Suppressor macrophage (primary cell): ENCODE results near the gene SFXN5.
A peak's percentile ranks its signal among the peaks of the same experiment; 100 is the strongest.

Experiments
- DNase-seq, 4 experiments: peaks; one replicate each; pipeline ENCODE4 v3.0.0-alpha.2; 2020 to 2022

SFXN5 gene

DNA sequence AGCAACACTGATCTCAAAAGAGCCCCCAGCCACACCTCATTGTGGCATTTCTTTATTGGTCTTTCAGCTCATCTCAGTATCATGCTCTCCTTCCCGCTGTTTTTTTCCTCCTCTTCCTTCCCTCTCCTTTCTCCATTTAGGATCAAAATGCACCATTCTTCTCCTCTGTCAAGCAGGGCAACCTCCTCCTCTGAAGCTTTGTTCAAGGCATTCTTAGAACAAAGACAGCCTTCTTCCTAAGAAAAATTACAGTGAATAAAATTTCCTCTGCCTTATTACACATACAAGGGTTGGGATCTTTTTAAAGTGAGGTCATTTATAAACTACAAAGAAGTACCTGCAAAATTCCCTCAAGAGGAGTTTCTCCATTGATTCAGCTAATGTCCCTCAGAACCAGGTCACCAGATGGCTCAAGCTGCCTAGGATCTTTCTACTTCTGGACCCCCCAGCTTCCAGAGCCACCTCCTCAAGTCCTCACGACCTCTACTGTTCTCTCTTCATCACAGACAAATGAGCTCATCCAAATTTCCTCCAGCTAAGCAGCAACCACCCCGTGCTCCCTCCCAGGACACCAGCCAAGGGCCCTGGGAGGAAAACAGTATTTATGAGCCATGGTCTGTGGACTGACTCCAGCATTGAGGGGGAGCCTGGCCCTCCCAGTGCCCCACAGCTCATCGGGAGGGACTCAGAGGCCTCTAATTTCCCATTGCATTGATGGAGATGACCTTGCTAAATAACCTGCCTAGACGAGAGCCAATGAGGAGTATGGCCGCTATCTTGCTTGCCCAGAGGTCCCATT is 18.0 kb downstream of the SFXN5 start:
- no peak for DNase-seq

DNA sequence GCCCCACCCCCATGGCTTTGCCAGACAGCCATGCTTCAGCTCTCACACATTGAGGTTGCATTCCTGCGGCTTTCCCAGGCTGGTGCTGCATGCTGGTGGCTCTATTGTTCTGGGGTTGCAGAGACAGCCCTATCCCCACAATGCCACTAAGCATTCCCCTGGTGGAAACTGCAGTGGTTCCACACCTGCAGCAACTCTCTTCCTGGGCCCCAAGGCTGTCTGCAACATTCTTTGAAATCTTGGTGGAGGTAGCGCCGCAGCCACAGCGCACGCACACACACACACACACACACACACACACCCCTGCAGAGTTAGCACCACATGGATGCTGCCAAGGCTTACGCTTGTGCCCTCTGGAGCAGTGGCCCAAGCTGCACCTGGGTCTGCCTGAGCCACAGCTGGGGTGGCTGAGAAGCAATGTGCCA is 21.4 kb downstream of the SFXN5 start:
- DNase-seq: no peak

DNA sequence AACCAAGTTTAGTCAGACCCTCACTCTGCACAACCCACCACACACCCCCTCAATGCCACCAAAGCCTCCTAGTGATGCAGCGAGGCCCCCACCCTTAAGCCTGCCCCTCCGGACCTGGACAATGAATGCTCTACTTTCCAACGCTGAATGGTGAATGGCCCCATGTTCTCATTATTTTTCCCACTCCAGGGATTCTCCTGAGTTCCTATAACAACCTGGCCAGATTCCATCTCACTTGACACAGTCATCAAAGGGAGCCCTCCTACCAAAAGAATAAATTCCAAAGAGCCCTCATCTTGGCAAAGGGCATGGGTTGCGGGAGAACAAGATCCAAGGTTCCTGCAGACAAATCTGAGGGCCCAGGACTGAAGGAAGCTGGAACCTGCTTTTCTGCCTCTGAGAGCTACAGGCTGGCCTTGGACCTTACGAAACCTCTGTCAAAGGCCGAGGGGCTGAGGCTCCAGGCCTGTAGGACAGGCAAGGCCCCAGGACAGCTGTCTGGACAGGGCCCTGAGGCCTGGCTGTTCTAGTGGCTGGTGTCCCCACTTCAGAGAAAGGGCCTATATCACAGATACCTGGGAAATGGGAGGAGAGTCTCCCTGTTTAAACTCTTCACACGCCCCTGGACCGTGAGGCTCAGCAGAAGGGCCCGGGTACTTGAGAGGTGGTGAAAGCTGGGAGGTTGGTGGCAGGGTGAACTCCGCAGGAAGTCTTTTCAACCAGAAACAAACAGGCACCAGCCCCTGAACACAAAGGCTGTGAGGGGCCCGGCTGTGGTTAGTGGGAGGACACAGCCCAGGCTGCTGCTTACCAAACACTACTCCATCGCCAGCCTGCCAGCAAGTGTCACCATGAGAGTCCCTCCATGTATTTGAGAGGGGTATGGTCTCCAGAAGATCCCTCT is 27.3 kb downstream of the SFXN5 start:
- no peak for DNase-seq

DNA sequence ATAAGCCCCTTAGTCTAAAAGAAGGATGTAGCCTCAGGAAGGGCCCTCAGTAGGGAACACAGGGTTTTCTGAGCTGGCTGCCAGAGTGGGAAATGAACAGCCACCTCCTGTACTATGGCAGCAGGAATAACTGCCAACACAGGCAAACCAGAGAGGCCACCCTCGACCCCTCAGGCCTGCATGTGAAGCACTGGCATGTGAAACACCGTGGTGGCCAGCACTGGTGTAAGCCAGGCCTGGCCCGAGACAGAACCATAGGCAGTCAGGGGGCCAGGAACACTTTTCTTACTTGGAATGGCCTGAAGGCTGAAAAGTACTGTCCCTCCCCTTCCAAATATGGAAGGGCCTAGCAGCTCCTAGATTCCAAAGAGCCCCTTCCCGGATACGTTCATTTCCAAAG is 28.2 kb downstream of the SFXN5 start:
- DNase-seq: no peak

DNA sequence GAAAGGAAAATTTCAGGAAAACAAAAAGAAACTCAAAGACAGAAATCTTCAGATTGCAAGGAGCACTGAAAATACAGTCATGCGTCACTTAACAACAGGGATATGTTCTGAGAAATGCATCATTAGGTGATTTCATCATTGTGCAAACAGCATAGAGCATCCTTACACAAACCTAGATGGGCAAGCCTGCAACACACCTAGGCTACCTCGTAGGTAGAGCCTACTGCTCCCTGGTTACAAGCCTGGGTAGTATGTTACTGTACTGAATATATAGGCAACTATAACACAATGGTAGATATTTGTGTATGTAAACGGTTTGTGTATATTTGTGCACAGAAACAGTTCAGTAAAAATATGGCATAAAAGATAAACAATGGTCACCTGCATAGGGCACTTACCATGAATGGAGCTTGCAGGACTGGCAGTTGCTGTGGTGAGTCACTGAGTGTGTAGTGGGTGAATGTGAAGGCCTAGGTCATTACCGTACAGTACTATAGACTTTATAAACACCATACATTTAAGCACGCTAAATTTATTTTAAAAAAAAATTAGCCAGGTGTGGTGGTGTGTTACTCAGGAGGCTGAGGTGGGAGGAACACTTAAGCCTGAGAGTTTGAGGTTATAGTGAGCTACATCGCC is 33.4 kb downstream of the SFXN5 start:
- DNase-seq: no peak

DNA sequence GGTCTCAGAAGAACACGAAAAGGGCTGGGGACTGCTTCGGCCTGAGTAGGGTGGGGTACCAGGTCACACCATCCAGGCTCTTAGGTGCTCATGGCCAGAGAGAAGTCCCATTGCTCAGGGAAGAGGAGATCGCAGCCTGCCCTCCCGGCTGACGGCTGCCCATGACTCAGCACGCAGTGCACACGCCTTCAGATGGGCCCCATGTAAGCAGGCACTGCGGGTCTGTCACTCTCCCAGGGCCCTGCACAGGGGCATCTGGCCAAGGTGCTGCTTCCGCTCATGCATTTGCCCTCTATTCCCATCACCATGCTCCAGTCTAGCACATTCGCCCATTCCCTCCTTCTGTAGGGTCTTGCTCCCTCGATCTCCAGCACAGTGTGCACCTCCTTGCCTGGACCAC is 34.7 kb downstream of the SFXN5 start:
- DNase-seq: no peak

DNA sequence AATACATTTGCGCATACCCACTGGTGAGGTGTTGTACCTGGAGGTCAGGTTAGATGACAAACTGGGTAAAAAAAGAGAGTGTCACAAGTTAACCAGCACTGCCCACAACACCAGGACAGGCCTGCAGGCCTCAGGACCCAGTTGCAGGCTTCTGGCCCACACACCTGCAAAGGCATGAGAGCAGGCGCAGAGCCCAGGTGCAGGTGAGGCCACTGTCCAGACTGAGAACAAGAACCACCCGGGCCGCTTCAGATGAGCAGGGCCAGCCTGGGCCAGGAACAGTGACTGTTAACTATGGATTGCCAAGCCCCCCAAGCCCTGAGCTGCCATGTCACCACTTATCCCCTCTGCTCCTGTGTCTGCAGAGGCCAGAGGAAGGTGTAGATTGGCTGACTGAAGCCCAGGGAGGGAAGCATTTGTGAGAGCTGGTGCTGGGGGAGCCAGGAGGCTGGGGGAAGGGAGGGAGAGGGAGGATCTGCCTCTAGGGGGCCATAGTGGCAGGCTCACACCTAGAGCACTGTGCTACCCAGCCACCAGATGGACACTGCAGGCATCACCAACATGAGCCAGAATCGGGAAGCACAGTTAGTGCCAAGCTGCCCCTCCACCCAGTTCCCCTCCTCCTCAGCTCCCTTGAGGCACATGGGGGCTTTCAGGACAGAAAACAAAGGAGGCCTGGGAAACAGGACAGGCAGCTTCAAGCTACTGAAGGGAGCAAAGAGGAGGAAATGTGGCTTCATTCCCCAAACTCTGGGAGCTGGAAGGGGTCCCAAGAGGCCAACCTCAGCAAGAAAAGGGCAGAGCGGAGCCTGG is 35.4 kb downstream of the SFXN5 start:
- no peak for DNase-seq

DNA sequence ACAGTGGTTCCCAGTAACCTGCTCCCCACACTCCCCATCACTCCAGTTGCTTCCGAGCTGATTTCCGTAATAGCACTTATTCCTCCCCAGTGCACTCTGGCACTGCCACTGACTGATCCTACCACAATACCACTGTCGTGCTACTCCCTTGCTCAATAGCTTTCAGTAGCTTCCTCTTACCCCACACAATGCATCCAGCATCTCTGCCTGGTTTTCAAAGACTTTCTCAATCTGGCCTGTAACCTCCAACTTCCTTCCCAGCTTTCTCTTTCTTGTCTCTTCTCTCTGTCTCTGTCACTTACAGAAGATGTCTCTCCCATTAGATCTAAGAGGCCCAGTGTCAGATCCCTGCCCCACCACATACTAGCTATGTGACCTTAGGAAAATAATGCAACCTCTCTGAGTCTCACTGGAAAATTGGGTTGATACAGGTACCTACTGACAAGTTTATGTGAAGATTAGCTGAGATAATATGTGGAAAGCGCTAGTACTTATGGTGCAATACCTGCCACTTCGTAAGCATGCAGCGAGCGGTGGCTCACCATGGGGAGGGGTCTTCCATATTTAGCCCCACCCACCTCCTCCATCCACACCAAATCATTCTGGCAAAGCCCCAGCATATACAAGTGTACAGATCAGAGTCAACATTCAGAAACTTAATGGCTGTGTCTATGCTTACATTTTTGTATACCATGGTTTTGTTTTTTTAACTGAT is 36.7 kb downstream of the SFXN5 start:
- peak; percentile 79 to 94 (median 88) for DNase-seq

DNA sequence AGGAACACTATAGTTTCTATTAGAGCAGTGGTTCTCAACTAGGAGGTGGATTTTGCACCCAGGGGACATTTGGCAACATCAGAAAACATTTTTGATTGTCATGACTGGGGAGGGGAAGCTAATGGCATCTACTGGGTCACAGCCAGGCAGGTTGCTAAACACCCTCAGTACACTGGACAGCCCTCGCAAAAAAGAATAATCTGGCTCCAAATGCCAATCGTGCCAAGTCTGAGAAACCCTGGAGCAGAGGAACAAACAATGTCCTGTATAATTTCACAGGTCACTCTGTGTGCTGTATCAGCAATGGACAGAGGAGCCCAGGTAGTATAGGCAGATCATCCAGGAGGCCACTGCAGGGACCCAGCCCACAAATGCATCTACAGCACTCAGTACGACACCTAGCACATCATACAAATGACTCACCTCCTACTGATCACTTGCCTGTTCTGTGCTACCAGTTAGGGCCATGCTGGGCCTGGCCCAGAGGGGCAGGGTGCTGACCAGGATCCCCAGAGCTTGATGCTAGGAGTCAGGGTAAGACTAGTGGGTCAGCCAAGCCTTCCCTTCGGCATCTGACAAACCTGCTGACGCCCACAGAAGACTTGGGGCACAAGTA is 37.6 kb downstream of the SFXN5 start:
- peak in 3 of 4 experiments; percentile 24 to 27 (median 26) for DNase-seq

DNA sequence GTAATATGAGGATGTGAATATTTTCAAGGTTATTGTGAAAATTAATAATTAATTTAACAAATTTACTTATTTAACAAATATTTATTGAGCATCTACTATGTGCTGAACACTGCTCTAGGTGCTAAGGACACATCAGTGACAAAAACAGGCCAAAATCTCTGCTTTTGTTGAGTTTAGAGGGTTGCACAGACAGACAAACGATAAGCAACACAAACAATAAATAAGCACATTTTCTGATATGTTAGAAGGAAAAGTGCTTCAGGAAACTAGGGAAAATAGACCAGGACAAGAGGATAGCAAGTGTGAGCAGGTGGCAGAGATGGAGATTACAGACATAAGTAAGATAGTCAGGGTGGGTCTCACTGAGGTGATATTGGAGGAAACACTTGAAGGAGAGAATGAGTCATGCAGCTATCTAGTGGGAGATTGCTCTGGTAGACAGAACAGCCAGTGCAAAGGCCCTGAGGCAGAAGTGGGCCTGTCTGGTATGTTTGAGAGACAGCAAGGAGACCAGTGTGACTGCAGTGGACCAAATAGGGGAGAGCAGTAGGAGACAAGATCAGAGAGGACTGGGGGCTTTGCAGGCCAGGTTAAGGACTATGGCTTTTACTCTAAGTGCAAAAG is 38.3 kb downstream of the SFXN5 start:
- peak in 2 of 4 experiments; percentile 10 to 15 for DNase-seq

DNA sequence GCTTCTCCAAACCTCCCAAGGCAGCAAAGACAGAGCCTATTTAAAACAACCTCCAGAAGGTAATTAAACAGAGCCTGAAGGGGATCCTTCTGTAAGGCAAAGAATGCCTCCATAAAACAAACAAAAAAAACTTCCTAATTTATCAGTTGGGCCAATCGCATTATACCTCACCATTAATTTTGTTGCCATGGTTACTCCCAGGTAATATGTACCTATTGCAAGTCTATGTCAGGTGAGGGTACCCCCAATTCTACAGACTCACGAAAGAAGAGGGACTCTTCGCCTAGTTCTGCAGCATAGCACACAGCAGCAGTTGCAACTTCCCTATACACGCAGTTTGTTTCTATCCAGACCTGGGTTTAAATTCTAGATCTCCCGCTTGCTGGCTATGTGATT is 38.8 kb downstream of the SFXN5 start:
- peak in 1 of 4 experiments; percentile 31 for DNase-seq

DNA sequence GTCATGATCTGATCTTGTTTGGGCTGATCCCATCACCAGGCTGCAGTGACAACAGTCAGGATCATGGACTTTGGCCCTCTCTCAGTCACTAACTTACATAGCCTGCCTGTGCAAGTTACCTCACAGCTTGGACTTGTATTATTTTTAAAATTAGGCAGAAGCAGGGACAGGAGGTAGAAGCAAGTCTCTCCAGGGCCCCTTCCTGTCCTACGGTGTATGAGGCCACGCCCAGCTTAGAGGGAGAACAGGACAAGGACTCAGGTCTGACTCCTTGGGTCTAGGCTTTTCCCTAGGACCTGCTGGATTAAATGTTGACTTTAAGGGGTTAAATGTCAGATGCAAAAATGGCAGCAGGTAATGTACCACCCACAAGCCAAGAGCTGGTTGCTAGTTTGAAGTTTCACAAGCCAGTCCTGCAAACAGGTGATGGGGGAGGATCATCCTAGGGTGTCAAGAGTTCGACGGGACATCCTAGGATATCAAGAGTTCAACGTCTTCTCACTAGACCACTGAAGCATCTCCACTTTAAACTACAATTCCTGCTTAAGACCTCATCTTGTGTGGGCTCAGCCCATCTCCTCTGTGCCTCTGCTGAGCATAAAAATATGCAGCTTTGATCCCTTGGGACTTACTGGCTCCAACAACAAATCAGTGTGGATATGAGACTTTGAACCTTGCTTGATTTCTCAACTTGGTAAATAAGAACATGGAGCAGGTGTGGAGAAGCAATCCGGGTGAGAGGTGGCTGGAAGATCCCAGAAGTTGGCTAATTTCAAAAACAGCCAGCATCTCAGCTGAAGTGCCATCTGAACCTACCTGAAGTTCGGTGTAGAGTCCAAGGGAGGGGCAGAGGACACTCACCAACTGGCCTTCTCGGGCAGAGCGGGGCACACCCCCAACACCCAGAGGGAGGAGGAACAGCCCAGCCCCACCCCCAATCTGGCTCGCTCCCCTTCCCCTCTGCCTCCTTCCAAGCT is 39.5 kb downstream of the SFXN5 start:
- DNase-seq: no peak

DNA sequence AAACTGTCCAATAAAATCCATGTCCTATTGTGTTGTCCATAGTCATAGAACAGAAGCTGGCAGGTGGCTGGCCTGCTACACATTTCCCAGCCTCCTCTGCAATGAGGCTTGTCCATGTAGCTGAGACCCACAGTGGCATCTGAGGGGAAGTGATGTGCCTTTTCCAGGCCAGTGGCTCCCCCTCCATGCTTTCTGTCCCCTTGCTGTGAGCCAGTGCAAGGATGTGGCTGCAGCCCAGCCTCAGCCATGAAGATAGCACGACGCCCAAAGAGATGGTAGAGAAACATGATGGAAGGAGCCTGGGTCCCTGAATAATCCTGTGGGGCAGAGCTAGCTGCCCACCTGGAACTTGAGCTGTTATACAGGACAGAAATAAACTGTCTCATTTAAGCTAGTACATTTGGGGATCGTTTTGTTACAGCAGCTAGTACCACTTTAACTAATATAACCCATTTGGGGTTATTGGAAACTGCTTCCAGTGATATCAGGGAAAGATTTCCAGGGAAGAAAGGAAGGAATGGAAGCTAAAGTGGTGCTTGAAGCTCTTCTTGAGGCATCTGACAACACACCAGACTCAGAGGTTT is 40.3 kb downstream of the SFXN5 start:
- DNase-seq: no peak

DNA sequence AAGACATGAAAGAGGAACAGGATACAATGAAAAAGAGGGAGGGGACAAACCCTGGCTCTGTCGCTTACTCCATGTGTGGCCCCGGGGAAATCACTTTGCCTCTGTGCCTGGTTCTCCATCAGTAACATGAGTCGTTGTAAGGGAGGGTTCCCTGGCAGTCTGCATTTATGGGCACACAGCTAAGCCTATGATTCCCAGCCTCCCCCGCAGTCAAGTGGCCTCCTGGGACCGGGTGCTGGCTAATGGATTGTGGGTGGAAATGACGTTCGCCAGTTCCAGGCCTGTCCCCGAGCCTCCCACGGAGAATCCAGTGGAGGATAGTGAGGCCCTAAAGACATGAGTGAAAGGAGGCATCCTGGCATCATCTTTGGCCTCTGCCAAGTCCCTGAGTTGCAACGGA is 42.7 kb downstream of the SFXN5 start:
- peak; percentile 11 to 69 (median 47) for DNase-seq

DNA sequence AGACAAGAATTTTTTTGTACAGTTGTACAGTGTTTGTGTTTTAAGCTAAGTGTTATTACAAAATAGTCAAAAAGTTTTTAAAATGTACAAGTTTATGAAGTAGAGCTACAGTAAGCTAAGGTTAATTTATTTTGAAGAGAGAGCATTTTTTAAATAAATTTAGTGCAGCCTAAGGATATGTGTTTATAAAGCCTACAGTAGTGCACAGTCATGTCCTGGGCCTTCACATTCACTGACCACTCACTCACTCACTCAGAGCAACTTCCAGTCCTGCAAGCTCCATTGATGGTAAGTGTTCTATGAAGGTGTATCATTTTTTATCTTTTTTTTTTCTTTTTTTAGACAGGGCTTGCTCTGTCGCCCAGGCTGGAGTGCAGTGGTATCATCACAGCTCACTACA is 44.2 kb downstream of the SFXN5 start:
- no peak for DNase-seq

DNA sequence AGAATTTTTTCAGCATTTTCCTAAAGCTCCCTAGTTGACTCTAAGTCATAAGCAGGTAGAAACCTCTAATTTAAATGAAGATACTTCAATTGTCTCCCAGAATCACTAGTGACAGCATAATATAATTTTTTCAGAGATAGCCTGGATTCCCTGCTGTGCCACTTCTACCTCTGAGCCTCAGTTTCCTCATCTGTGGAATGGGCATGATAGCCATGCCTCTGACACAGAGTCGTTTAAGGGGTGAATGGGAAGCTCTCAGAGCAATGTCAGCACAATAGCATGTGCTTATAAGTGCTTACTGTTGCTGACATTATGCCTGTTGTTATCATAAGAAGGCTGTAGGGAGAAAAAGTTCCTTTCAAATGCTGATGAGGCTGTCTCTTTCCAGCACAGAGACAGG is 48.0 kb downstream of the SFXN5 start:
- no peak for DNase-seq

DNA sequence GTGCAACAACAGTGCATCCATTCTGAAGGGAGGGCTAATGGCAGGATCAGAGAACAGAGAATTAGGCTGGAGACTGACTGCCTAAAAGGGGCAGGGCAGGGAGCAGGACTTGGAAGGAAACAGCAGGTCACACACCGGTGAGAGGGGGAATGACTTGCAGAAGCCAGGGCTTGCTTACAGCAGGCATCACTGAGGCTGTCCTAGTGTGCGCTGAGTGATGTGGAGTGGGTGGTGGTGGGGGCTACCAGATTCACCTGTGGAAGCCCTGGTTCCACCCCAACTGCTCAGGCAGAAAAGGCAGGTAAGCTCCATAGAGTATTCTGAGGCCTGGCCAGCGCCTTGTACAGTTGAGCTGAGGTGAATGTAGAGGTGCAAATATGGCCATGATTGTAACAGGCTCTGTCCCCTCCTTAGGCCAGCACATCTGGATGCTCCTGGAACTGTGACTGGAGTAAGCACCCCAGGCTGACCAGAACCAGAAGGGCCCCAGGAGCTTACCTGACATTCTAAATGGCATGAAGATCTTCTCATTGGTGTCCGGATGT is 49.4 kb downstream of the SFXN5 start:
- DNase-seq: no peak

DNA sequence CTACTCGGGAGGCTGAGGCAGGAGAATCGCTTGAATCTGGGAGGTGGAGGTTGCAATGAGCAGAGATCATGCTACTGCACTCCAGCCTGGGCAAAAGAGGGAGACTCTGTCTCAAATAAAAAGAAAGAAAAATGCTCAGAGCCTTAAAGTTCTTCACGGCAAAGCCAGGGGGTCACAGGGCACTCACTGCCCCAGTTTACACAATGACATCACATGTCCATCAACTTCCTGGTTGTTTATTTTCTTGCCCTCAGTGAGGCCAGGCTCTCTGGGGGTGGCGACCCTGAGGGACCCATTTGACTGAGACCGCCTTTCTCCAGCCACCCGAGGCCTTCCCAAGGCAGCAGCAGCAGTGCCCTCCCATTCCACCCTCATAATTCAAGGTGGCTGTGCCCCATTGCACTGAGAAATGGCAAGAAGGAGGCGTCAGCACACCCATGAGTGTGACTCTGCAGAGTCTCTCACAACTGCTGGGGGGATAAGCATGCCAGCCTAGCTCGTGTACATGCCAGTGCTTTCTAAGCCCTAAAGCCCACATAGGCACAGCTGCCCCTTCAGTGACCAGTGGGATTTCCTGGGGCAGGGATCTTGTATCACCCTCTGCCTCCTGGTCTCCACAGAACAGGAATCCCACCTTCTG is 50.0 kb downstream of the SFXN5 start:
- peak in 2 of 4 experiments; percentile 17 to 18 for DNase-seq
